ENCODE results near the gene SCP2. TPM values are rescaled to one million over a fixed set of nuclear protein-coding genes. Genes with fewer than 3 reads are reported as not detected.

The SCP2 gene
- total RNA-seq, 1 donor from 2014 or later, result 57.5 TPM

- Mint-ChIP-seq H3K4me1 (ENCODE audit: low read depth, unreplicated experiment) (no peaks in the 10 kb centered on the region), H3K27ac (ENCODE audit: unreplicated experiment) (no peak overlapping the region), H3K27me3 (ENCODE audit: unreplicated experiment) (no peaks in the 10 kb centered on the region), H3K9me3 (ENCODE audit: unreplicated experiment) (no peaks in the 10 kb centered on the region), H3K4me3 (ENCODE audit: unreplicated experiment) (no peak overlapping the region), H3K36me3 (ENCODE audit: unreplicated experiment) (no peaks in the 10 kb centered on the region)
- no peak for DNase-seq
- TF ChIP-seq CTCF (IDR thresholded peaks at IDR 0.05; ENCODE audit: partially characterized antibody, unreplicated experiment), result peak; percentile 22
These were observed 95.1 kb downstream of the SCP2 start for GRCh38 chr1:53022179-53022578.

GRCh38 chr1:53023546-53023945, 96.5 kb downstream of the SCP2 start:
- Mint-ChIP-seq H3K9me3 (ENCODE audit: unreplicated experiment) (no peaks in the 10 kb centered on the region), H3K27ac (ENCODE audit: unreplicated experiment) (no peak overlapping the region), H3K4me3 (ENCODE audit: unreplicated experiment) (no peak overlapping the region), H3K36me3 (ENCODE audit: unreplicated experiment) (no peaks in the 10 kb centered on the region), H3K27me3 (ENCODE audit: unreplicated experiment) (no peaks in the 10 kb centered on the region), H3K4me1 (ENCODE audit: low read depth, unreplicated experiment) (no peaks in the 10 kb centered on the region)
- no peak for DNase-seq
- TF ChIP-seq CTCF (IDR thresholded peaks at IDR 0.05; ENCODE audit: partially characterized antibody, unreplicated experiment), result no peak

GRCh38 chr1:53024117-53024516, 97.0 kb downstream of the SCP2 start:
- H3K4me3 Mint-ChIP-seq (ENCODE audit: unreplicated experiment), result no peak overlapping the region
- no peak for TF ChIP-seq CTCF (IDR thresholded peaks at IDR 0.05; ENCODE audit: partially characterized antibody, unreplicated experiment)
- H3K4me1 Mint-ChIP-seq (ENCODE audit: low read depth, unreplicated experiment), result no peaks in the 10 kb centered on the region
- no peak for DNase-seq
- no peaks in the 10 kb centered on the region for H3K9me3 Mint-ChIP-seq (ENCODE audit: unreplicated experiment)
- no peaks in the 10 kb centered on the region for H3K27me3 Mint-ChIP-seq (ENCODE audit: unreplicated experiment)
- no peak overlapping the region for H3K27ac Mint-ChIP-seq (ENCODE audit: unreplicated experiment)
- H3K36me3 Mint-ChIP-seq (ENCODE audit: unreplicated experiment), result no peaks in the 10 kb centered on the region

- Mint-ChIP-seq H3K9me3 (ENCODE audit: unreplicated experiment) (no peaks in the 10 kb centered on the region), H3K27me3 (ENCODE audit: unreplicated experiment) (no peaks in the 10 kb centered on the region), H3K4me3 (ENCODE audit: unreplicated experiment) (no peak overlapping the region), H3K36me3 (ENCODE audit: unreplicated experiment) (no peaks in the 10 kb centered on the region), H3K27ac (ENCODE audit: unreplicated experiment) (no peak overlapping the region), H3K4me1 (ENCODE audit: low read depth, unreplicated experiment) (no peaks in the 10 kb centered on the region)
- TF ChIP-seq CTCF (IDR thresholded peaks at IDR 0.05; ENCODE audit: partially characterized antibody, unreplicated experiment), result no peak
- DNase-seq, result peak; percentile 38
These were observed 98.1 kb downstream of the SCP2 start for GRCh38 chr1:53025034-53025768.

- no peak for DNase-seq
- H3K36me3 Mint-ChIP-seq (ENCODE audit: unreplicated experiment), result no peaks in the 10 kb centered on the region
- no peaks in the 10 kb centered on the region for H3K4me1 Mint-ChIP-seq (ENCODE audit: low read depth, unreplicated experiment)
- no peak for TF ChIP-seq CTCF (IDR thresholded peaks at IDR 0.05; ENCODE audit: partially characterized antibody, unreplicated experiment)
- H3K27me3 Mint-ChIP-seq (ENCODE audit: unreplicated experiment), result no peaks in the 10 kb centered on the region
- no peak overlapping the region for H3K27ac Mint-ChIP-seq (ENCODE audit: unreplicated experiment)
- H3K4me3 Mint-ChIP-seq (ENCODE audit: unreplicated experiment), result no peak overlapping the region
- no peaks in the 10 kb centered on the region for H3K9me3 Mint-ChIP-seq (ENCODE audit: unreplicated experiment)
These were observed 98.7 kb downstream of the SCP2 start for GRCh38 chr1:53025769-53026112.
